ENCODE measurements around the gene MADD.
A peak's percentile ranks its signal among the peaks of the same experiment; 100 is the strongest.

The MADD gene

GRCh38 chr11:47372422-47372821 lies 102.5 kb downstream of the MADD start:
- ATAC-seq (ENCODE audit: insufficient read depth, low read depth): no peak
- Histone ChIP-seq H2AFZ (ENCODE audit: low read depth, low read length) (no peak overlapping the region), H3K9me3 (ENCODE audit: insufficient read depth, low read length, severe bottlenecking) (no peaks in the 10 kb centered on the region)

GRCh38 chr11:47373876-47374719 lies 104.2 kb downstream of the MADD start:
- H3K27ac ChIP-seq (ENCODE audit: low read length): no peak overlapping the region
- H3K9me3 ChIP-seq (ENCODE audit: insufficient read depth, low read length, severe bottlenecking): no peaks in the 10 kb centered on the region
- ATAC-seq (ENCODE audit: insufficient read depth, low read depth) (peak; percentile 97), DNase-seq (peak; percentile 79)
- no peaks in the 10 kb centered on the region for H3K27me3 ChIP-seq (ENCODE audit: insufficient read depth, low read length, poor library complexity)
- no peak overlapping the region for H3K9ac ChIP-seq (ENCODE audit: low read depth, low read length)
- no peaks in the 10 kb centered on the region for H4K20me1 ChIP-seq (ENCODE audit: insufficient read depth, low read length)
- no peaks in the 10 kb centered on the region for H3K4me1 ChIP-seq (ENCODE audit: insufficient read depth, low read length)
- no peak overlapping the region for H3K4me3 ChIP-seq (ENCODE audit: low read depth in 1 of 2, low read length in 2 of 2)
- H3K36me3 ChIP-seq (ENCODE audit: insufficient read depth, low read length): no peaks in the 10 kb centered on the region
- no peak overlapping the region for H3K4me2 ChIP-seq (ENCODE audit: insufficient read depth, low read length)
- peak overlapping the region; percentile 64 for H2AFZ ChIP-seq (ENCODE audit: low read depth, low read length)
- no peaks in the 10 kb centered on the region for H3K79me2 ChIP-seq (ENCODE audit: insufficient read depth, low read length)
- no peak for TF ChIP-seq EZH2 (IDR thresholded peaks at IDR 0.05; ENCODE audit: borderline replicate concordance, low read depth, low read length, severe bottlenecking)
- TF ChIP-seq CTCF (IDR thresholded peaks at IDR 0.05; ENCODE audit: borderline replicate concordance, extremely low read depth, low read length, poor library complexity, severe bottlenecking): peak; percentile 96

More at GRCh38 chr11:47372422-47372821, 102.5 kb downstream of the MADD start:
- TF ChIP-seq EZH2 (IDR thresholded peaks at IDR 0.05; ENCODE audit: borderline replicate concordance, low read depth, low read length, severe bottlenecking) (no peak), CTCF (IDR thresholded peaks at IDR 0.05; ENCODE audit: borderline replicate concordance, extremely low read depth, low read length, poor library complexity, severe bottlenecking) (no peak)
- Histone ChIP-seq H3K4me3 (ENCODE audit: low read depth in 1 of 2, low read length in 2 of 2) (no peak overlapping the region), H3K27ac (ENCODE audit: low read length) (no peak overlapping the region), H3K4me2 (ENCODE audit: insufficient read depth, low read length) (no peak overlapping the region), H3K4me1 (ENCODE audit: insufficient read depth, low read length) (no peaks in the 10 kb centered on the region), H4K20me1 (ENCODE audit: insufficient read depth, low read length) (no peaks in the 10 kb centered on the region), H3K79me2 (ENCODE audit: insufficient read depth, low read length) (no peaks in the 10 kb centered on the region), H3K9ac (ENCODE audit: low read depth, low read length) (no peak overlapping the region), H3K36me3 (ENCODE audit: insufficient read depth, low read length) (no peaks in the 10 kb centered on the region), H3K27me3 (ENCODE audit: insufficient read depth, low read length, poor library complexity) (no peaks in the 10 kb centered on the region)
- no peak for DNase-seq

DNA sequence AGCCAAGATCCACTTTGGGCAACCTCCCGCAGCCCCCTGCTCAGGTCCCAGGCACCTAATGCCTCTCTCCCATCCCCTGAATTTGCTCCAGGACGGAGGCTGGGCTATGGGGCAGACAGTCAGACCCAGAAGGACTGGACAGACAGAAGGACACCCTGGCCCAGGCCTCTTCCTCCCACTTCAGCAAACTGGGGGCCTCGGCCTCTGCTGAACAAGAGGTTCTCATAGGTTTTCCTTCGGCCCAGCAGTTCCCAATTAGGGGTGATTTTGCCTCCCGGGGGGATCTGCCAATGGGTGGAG lies 104.7 kb downstream of the MADD start:
- ATAC-seq (ENCODE audit: insufficient read depth, low read depth) (no peak), DNase-seq (no peak)
- H3K4me2 ChIP-seq (ENCODE audit: insufficient read depth, low read length): no peak overlapping the region
- H3K27ac ChIP-seq (ENCODE audit: low read length): no peak overlapping the region
- no peaks in the 10 kb centered on the region for H3K4me1 ChIP-seq (ENCODE audit: insufficient read depth, low read length)
- TF ChIP-seq CTCF (IDR thresholded peaks at IDR 0.05; ENCODE audit: borderline replicate concordance, extremely low read depth, low read length, poor library complexity, severe bottlenecking): no peak
- TF ChIP-seq EZH2 (IDR thresholded peaks at IDR 0.05; ENCODE audit: borderline replicate concordance, low read depth, low read length, severe bottlenecking): no peak
- no peaks in the 10 kb centered on the region for H3K9me3 ChIP-seq (ENCODE audit: insufficient read depth, low read length, severe bottlenecking)
- H4K20me1 ChIP-seq (ENCODE audit: insufficient read depth, low read length): no peaks in the 10 kb centered on the region
- H3K79me2 ChIP-seq (ENCODE audit: insufficient read depth, low read length): no peaks in the 10 kb centered on the region
- H2AFZ ChIP-seq (ENCODE audit: low read depth, low read length): no peak overlapping the region
- H3K9ac ChIP-seq (ENCODE audit: low read depth, low read length): no peak overlapping the region
- no peaks in the 10 kb centered on the region for H3K36me3 ChIP-seq (ENCODE audit: insufficient read depth, low read length)
- H3K27me3 ChIP-seq (ENCODE audit: insufficient read depth, low read length, poor library complexity): no peaks in the 10 kb centered on the region
- no peak overlapping the region for H3K4me3 ChIP-seq (ENCODE audit: low read depth in 1 of 2, low read length in 2 of 2)

All from DND-41 (cell line).